HG02840 (cell line): ENCODE measurements around the gene RASGRP2.

ENCODE experiments used
- ATAC-seq: cut with Tn5 transposase; IDR thresholded peaks from one replicate; pipeline ENCODE4 v1.9.1; 2021; ENCODE audit warnings: mild to moderate bottlenecking, moderate library complexity, moderate number of reproducible peaks; ENCODE audit not compliant: unreplicated experiment, low FRiP score

The RASGRP2 gene

GRCh38 chr11:64742889-64743590 is 902 bp downstream of the RASGRP2 start:
- ATAC-seq, result no peak

GRCh38 chr11:64742087-64742888 is 1.7 kb downstream of the RASGRP2 start:
- ATAC-seq, result no peak

DNA sequence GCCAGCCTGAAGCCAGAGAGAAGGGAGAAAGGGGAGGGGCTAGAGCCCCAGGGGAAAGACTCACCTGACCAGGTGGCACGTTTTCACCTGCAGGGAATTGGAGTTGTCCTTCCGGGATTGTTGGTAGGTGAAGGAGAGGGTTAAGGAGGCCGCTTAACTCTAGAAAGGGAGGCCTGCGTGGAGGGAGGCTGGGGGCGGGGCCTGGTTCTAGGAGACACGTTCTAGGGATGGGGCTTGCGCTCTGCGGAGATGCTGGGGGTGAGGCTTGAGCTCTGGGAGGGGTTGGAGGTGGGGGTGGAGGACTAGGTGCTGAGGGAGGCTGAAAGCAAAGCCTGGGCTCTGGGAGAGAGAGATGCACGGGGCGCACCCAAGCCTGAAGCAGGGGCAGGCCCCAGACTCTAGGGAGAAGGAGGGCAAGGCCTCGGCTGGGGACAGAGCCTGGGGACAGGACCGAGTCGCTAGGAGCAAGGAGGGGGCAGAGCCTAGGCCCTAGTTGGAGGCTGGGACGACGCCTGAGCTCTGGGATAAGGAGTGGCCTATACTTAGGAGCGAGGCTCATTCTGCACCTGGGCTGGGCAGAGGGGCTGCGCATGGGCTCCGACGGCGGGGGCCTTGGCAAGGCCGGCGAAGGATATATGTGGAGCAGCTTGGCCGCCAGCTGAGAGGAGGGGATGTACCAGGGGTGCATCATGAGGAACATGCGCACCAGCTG is 2.4 kb downstream of the RASGRP2 start:
- ATAC-seq, result no peak

DNA sequence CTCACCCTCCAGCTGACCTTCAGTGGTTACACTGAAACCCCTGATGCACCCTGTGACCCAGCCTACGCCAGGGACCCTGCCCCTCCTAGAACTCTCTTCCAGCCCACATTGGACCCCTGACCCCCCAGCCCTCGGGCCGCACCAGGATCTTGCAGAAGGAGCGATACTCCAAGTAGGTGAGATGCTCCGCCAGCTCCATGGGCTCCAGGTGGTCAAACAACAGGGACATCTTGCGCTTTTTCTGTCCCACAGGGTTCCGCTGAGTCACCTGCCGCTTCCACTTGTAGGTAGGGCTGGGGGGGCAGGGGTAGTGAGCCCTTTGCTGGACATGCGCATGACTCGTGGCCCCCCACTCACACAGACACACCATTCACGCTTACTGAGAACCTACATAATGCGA is 4.1 kb downstream of the RASGRP2 start:
- ATAC-seq, result no peak

DNA sequence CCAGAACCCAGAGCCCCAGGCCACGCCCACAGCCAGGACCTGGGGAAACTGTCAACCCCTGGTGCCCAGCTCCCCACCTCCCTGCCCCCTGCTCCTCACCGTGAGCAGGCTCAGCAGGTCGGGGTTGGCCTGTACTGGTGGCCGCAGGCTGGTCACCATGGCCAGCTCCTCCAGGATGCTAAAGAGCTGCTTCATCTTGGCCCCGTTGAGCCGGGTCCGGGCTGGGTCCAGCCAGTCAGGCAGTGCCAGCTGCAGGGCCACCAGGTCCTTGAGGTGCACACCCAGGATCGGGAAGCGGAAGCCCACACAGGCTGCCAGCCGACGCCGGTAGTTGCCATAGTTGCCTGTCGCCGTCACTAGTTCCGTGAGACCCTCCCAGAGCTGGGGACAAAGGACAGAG is 7.3 kb downstream of the RASGRP2 start:
- ATAC-seq, result no peak

- no peak for ATAC-seq
These were observed 8.2 kb downstream of the RASGRP2 start for GRCh38 chr11:64735725-64736259.

DNA sequence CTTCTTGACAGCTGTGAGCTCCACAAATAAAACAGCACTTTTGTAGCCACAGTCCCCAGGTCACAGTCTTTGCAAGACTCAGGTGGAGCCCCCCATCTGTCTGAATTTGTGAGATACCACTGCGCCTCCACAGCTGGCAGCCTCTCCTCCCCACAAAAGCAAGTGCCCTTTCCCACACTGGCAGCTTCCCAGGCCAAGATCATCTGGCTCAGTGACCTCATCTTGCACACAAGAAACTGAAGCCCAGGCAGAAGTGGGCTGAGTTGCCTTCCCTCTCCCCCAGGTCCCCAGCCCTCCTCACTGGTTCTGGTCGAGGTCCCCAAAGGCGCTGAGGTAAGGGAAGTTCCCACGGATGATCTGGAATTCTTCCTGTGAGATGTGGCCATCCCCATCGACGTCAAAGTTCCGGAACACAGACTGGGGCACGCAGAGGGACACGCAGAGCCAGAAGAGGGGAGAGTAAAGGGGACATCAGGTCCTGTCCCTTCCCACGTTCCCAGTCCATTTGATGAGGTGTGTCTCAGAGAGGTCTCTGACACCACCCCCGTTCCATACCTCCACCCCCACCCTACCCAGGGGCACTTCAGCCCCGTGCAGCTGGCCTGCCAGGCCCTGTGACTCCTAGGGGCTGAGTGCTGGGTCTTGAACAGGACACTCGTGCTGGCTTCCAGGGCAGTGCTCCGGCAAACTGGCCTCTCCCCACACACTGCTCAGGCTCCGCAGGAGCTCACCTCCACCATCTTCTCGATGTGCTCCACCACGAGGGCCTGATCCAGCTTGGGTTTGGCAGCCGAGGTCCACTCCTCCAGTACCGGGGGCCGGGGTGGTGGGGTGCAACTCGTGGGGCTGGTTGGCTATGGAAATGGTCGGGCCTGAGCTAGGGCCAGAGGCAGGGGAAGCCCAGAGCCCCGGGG is 8.9 kb downstream of the RASGRP2 start:
- no peak for ATAC-seq

DNA sequence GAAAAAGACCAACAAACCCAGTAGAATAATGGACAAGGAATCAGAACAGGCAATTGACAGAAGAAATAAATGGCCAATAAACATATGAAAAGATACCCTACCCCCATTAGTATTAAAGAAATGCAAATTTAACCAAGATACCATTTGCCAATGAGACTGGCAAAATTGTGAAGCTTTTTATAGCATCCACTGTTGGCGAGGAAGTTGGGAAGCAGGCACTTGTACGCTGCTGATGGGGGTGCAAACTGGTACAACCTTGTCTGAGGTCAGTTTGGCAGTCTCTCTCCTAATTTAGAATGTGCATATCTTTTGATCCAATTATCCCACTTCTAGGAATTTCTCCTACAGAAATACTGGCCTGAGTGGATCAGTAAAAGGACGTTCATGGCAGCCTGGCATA is 12.3 kb downstream of the RASGRP2 start:
- ATAC-seq, result no peak

GRCh38 chr11:64729851-64730382 is 14.0 kb downstream of the RASGRP2 start:
- no peak for ATAC-seq

- ATAC-seq, result no peak
These were observed 15.1 kb downstream of the RASGRP2 start for GRCh38 chr11:64728757-64729365.

DNA sequence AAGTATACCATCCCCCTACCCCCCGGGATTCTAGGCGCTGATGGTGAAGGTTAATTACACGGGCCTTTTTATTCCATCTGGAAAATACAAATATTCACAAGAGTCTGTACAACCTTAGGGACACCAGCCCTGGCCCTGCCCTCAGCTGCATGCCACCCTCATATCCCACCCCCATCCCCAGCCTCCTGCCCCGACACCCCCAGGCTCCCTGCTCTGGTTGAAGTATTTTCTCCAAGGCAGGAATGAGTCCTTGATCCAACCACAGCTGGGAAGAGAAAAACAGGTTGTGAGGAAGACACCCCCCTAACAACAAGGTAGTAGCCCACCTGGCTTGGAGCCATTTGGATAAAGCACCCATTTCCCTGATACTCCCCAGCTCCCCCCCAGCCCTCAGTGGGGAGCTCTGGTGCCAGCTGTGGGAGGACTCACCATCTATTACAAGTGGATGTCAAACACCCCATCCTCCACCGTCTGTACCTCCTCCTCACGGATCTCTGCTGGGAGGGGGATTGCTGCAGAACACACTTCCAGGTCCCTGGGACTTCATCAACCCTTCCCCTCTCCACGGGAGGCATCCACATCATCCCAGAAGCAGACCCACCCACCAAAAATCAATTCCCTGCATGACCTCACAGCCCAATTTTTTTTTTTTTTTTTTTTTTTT is 16.9 kb downstream of the RASGRP2 start:
- ATAC-seq, result no peak

- no peak for ATAC-seq
These were observed 17.7 kb downstream of the RASGRP2 start for GRCh38 chr11:64726211-64726641.

DNA sequence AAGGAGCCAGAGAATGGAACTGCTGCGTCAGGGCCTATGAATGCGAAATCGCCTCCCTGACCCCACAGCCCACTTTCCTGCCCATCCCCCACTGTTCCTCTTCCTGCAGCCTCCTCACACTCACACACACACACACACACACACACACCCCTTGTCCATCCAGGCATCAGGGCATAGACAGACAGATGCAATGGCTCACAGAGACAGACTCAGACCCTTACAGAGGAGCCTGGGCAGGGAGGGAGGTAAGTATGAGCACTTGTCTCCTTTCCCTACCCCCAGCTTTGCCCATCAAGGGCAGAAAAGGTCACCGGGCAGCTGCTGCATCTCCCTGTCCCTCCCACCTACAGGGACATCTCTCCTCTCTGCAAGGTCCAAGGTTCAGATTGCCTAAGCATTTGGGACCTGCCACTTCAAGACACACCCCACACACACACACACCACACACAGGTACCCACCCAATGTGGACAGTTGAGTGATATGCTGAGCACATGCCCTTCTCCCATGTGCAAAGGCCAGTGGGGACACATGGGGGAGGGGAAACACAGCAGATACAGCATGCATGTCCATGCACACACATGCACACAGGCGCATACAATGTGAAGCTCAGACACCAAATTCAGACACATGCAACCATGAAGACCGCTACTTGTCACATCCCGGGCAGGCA is 18.9 kb downstream of the RASGRP2 start:
- no peak for ATAC-seq

- no peak for ATAC-seq
These were observed 19.8 kb downstream of the RASGRP2 start for GRCh38 chr11:64723907-64724862.

- peak; percentile 79 for ATAC-seq
These were observed 20.6 kb downstream of the RASGRP2 start, which contains the start of gene NRXN2 for GRCh38 chr11:64723117-64723906. NRXN2 (minus strand) TSS chr11:64723197; CDS start chr11:64713699, 9,498 bp downstream.
